Suppressor macrophage treated with lipopolysaccharide for 4 hours (primary cell): ENCODE measurements around the gene SMPD4.
"Not testable (repeated sequence)": the region's sequence is repeated elsewhere in the genome, so short reads cannot be mapped to it uniquely, and the experiment has no call there.

ENCODE experiments used
- DNase-seq: peaks from one replicate; pipeline ENCODE4 v3.0.0-alpha.2; 2020

The SMPD4 gene

DNA sequence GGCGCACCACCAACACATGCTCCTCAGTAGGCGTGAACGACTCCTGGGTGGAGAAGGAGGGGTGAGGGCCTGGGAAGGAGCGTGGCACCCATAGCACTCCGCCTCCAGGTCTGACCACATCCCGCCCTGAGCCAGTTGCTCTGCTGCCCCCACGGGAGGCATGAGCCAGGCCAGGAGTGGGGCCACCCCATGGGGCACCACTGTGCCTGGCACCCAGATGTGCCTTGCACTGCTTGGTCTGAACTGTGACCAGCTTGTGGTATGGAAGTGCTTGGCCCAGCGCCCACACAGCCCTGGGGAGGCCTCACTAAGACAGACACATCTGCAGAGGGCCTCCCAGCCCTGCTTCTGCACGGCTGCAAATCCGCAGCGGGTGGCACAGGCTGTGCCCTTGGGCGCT lies 24.0 kb downstream of the SMPD4 start:
- DNase-seq: not testable (repeated sequence)

DNA sequence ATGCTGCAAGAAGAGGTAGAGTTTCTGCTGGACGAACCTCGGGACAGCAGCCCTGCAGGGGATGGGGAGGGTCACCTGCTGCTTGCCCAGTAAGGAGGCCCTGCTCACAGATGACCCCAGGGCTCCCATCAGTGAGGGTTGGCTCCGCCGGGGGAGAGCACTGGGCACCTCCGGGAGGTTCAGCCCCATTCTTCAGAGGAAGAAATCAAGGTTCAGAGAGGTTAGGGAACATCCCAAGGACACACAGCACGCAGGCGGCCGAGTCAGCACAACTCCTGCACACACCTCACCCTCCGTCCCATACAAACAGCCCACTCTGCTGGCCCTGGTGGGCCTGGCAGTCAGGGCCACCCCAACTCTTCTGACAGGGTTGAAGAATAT lies 24.8 kb downstream of the SMPD4 start:
- no peak for DNase-seq

DNA sequence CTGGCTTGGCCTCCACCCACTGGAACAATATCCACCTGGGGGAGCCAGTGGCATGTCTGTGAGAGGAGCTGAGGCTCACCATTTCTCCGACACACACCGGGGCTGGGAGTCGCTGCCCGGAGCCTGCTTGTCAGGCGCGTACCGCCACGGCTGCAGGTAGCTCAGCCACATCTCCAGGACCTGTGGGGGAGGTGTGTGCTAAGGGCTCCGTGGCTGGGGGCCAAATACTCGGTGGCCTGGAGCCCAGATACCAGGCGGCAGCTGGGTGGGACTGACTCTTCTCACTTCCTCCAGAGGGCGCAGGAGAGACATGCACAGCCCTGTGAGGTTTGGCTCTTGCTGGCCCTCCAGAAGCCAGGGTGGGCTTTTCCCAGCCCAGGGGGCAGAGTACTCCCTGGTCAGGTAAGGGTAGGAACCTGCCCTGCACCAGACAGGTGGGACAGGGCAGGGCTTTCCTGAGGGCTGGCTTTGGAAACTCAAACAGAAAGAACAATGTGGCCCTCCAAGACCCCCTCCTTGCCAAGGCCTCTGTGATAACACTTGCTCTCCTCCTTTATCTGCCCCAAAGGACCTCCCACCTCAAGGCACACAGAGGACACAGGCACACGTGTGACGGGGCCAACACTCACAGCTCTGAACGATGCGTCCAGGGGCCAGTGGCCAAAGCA lies 25.3 kb downstream of the SMPD4 start:
- DNase-seq: peak; percentile 6

DNA sequence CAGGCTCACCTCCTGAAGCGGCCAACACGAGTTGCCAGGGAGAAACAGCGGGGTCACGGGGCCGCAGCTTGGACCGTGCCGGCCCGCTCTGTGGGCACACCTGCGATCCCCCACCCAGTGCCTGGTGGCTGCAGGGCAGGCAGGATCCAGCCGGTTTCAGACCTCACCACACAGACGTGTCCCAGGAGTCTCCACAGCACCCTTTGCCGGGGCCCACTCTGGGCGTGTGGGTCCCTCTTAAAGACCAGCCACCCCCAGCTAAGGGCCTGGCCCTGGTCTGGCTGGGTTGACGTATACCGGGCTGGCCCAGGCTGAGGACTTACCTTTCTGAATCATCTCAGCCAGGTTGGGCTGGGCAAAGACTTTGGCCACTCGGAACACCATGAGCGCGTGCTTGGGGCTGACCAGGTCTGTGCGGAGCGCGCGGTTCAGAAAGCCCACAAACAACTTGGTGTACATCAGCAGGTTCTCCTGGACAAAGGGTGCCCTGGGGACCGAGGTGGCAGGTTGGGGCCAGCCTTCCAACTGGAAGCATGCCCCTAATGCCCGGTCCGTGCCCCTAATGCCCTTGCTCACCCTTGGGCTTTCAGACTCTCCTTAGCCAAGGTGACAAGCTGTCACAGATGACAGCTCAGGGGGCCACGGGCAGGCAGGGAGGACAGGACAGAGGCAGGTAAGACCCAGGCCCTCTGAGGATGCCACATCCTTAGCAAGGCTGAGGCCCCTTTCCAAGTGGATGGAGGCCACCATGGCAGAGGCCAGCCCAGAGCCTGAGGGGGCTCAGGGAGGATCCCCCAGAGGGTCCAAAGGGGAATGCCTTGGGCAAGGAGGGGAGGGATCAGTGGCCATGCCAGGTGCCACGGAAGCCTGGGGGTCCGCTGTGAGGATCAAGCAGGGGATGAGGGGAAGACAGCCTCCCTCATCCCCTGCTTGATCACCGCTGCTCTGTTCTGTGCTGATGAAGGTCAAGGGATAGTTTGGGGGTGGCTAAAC lies 26.3 kb downstream of the SMPD4 start:
- no peak for DNase-seq

DNA sequence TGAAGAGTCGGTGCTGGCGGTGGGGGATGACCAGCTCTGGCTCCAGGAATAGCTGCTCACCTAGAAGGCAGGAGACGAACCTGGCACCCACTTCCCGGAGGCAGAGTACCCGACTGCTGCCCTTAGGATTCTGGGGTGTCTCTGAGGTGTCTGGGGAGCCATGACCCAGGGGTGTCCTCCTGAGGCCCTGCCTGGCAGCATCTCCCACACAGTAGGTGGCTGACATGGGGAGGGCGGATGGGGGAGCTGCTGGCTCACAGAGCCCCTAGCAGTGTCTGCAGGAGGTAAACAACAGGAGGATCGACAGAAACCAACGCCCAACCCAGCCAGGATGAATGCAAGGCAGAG lies 27.0 kb downstream of the SMPD4 start:
- DNase-seq: not testable (repeated sequence)

DNA sequence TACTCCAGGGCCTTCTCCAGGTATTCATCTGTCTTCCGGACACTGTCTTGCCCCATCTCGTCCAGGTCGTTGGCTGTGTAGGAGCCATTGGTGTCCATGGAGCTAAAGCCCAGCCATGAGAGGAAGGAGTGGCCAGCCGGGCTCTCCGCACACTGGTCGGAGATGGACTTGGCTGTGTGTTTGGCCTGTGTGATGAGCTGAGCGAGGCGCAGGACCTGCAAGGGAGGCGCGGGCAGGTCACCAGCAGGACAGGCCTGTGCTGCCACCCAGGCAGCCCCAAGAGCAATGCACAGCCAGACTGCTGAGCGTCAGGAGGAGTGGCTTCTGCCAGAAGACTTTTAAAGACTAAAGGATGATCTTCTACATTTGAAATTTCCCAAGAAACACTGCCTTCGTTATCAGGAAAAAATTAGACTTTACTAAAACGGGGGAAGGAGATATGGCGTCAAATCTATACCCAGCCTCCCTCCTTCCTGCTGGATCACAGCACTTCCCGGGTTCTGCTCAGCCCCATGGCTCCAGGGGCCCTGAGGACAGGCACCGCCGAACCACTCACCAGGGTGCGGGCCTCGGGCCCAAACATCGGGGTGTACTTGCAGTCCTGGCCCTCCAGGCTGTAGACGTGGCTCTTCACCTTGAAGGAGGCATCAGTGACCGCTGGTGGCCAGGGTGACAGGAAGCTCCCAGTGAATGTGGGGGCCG lies 27.5 kb downstream of the SMPD4 start:
- DNase-seq: not testable (repeated sequence)

DNA sequence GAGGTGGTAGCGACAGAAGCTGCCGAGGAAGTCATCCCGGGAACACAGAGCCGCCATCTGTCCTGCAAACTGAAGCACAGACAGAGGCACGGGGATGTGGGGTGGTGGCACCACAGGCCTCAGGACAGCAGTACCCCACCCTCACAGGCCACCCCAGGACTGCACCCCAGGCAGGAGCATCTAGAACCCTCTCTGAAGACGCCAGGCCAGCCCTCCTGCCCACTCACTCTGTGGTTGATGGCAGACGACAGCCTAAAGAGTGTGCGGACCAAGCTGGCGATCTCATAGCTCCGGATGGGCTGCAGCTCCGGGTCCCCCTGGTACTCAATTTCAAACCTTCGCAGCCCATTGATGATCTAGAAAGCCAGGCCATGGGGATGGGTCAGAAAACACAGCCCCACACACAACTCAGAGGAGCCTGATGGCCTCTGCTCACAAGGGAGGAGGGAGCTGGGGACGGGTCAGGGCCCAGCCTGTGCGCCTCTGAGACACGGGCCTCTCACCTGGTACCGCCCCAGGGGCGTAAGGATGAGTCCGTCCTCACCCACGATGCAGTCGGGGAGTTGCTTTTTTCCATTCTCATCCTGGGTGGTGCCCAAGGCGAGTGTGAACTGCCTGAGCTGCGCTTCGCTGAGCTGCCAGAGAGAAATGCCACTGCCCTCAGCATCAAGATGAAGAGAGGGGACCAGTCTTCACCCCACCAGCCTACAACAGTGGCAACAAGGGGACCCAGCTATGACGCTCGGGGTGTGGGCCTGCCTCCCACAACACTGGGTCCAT lies 28.4 kb downstream of the SMPD4 start:
- no peak for DNase-seq

DNA sequence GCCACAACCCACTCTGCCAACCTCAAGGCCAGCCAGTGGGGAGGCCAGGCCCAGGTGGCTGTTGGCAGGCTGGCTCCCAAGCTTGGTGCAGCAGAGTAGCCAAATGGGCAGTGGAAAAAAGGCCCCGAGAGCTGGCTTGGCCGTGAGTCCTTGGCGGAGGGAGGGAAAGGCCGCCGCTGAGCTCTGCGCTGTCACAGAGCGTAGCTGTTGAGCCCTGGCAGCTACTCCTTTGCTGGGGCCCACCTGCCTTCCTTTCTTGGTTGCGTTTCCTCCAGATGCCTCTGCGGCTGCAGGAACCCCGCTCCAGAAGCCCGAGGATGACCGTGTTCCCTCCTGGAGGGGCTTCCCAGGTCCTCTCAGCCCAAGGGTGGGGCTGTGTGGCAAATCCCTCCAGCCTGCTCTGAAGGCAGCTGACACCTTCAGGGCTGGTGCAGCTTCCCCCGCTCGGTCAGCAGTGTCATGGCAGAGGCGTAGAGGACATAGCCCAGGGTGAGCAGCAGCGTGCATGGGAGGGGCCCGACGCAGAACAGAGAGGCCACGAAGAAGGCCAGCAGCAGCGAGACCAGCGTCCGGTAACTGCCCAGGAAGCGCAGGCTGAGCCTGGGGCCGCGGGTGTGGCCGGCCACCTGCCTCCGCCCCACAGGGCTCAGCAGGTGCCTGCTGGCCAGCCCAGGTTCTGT lies 29.1 kb downstream of the SMPD4 start:
- DNase-seq: not testable (repeated sequence)

DNA sequence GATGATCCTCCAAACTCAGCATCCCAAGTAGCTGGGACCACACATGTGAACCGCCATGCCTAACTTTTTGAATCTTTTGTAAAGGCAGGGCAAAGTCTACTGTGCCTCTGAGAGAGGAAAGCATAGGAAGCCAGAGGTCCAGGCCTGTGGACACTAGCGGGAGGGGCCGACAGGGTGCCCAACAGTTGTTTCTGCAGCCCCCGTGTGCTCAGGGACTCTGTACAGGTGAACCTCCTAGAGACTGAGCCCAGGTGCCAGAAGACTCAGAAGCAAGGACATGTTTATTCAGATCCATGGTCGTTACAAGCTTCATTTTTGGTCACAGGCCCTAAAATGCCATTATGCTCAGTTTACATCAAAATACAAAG lies 30.3 kb downstream of the SMPD4 start:
- not testable (repeated sequence) for DNase-seq

DNA sequence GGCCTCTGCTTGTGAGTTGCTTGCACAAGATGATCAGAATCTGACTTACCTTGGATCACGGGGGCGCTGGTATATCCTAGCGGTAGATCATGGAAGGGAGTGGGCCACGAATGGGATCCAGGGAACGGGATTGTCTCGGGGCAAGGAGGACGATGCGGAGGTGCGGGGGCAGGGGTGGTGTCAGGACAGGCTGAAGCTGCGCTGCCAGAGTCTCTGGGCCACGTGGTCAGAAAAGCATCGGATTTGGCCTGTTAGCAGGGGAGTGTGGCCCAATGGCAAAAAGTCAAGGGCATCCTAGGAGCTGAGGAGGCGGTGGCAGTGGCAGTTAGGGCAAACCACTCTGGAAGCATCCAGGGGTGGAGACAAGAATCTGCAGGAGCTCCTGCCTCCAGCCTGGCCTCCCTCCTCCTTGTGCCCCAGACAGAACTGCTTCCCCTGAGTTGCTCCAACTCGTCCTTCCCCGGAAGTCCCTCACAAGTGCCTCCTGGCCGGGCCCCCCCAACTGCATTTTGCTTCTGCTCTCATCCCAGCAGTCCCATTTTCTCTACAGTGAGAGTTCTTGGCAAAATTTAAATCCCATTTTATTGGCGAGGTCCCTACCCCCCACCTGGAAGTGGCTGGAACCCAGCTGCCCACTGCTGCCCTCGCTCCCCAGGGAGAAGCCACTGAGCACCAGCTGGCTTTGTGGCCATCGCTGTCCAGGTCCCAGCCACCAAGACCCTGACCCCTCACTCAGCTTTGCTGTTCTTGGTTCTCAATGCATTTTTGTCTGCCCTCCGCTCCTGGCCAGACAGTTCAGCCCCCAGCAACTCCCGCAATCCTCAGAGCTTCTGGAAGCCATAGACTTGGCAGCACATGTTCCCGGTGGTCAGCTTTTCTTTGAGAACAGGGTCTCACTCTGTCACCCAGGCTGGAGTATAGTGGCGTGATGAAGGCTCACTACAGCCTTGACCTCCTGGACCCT lies 30.9 kb downstream of the SMPD4 start:
- no peak for DNase-seq

DNA sequence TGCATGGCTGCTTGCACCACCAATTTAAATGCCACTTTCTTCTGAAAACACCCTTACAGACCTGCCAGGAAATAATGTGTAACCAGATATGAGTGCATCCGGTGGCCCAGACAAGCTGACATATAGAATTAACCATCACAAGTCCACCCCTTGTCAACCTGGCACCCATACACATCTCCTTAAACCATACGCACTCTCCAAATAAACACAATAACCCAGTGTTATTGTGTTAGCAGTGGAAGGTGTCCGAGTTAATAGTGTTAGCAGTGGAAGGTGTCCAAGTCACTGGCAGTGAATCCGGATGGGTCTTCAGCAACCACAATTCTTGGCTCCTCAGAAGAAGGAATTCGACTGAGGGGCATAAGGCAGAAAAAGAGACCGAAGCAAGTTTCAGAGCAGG lies 32.9 kb downstream of the SMPD4 start:
- DNase-seq: not testable (repeated sequence)

DNA sequence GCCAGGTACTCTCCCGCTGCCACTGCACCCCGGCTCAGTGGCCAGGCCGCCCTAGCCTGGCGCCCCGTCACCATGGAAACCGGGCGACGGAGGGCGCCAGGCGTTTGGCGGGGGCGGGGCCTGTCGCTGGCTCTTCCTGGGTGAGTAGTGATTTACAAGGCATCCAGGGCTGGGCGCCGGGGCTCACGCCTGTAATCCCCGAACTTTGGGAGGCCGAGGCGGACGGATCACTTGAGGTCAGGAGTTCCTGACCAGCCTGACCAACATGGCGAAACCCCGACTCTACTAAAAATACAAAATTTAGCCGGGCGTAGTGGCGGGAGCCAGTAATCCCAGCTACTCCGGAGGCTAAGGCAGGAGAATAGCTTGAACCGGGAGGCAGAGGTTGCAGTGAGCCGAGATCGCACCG lies 36.4 kb downstream of the SMPD4 start, which contains the start of gene CCDC74B:
Gene CCDC74B (minus strand): TSS at position 107 of the 409 bp plus-strand sequence. CDS start 116 bp downstream, outside the sequence.
- peak; percentile 16 for DNase-seq

DNA sequence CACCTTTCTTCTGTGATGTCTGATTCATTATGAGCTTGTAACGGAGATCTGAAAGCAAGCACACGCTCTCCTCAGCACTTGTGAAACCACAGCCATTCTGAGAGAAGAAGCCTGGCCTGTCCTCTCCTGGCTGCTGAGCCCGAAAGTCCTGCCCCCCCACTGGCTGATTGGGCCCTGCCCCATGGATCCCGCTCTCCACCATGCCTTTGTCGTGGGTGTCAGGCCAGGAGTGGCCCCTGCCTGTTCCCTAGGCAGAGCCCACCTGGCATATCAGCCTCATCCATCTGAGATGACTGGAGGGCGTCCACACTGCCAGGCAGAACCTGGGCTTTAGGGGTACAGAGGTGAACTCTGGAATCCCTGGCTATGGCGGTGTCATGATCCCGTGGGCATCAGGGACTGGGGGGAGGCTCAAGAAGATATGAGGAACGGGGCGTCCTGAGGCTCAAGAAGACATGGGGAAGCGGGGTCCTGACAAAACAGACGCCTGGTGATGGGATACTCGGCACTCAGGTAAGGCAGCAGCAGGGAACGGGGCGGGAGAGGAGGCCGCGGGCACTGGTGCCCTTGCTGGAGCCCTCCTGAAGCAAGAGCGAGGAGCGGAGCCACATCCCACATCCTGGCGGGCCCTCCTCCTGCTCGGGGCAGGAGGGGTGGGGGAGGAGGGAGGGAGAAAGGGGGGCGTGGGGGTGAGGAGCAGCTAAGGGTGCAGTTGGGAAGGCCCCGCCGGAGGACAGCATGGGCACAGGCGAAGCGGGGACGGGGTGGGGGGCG lies 37.9 kb downstream of the SMPD4 start:
- not testable (repeated sequence) for DNase-seq

DNA sequence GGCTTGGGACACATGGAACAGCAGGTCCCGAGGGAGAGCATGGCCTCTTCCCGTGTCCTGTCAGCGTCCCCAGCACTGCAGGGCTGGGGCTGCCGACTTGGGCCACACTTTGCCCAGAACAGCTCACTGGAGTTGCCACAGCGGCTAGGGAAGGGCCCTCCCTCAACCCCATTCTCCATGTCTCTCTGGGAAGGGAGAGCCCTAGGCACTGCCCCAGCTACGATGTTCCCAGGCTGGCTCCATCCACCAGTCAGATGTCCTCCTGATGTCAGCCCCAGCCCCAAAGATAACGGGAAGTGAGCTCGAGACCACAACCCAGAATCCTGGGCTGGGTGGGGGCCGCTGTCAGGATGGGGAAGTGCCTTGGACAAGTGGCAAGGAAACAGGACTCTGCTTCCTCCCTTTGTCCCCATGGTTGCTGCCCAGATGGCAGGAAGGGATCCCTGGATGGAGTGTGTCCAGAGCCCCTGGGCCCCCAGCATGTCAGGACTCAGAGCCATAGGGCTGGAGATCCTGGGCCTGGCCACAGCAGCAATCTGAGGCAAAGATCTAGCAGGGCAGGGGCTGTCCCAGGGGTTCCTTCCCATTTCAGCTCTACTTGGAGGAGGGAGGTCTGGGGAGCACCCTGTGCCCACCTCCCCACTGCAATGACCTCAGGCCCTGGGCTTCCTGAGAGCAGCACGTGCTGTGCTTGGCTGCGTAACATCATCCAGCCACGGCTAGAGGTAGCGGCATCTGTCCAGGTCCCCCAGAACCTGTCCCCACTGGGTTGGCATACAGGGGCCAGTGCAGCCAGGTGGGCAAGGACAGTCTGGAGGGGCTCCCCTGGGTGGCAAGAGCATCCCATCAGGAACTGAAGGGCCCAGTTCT lies 38.8 kb downstream of the SMPD4 start:
- not testable (repeated sequence) for DNase-seq

DNA sequence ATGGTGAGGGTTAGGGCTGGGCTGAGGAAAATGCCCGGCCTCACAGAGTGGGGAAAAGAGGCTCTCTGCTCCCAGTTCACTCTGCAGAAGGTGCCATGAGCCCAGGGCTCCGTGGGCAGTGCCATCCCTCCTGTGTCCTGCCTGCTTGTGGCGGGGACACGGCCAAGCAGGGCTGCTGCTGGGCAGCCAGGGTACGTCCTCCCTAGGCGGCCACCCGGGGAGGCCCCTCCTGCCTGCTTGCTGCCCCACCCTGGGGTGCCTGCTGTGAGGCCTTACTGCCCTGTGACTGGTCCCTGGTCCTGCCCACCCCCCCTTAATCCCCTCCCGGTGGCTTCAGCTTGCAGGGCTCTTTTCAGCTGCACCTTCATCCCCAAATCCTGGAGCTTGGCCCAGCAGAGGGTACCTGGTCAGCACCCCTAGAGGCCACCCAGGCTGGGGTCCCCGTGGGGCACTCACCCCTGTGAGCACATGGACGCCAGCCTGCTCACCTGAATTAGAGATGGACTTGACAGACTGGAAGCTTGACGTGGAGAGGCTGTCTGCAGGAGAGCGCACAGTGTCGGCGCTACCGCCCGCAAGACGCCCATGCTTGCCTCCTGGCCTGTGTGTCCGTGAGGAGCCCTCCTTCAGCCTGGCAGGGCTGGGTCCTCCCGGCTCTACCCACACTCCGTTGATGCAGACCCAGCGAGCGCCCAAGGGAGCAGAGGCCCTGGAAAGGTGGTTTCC lies 39.6 kb downstream of the SMPD4 start:
- not testable (repeated sequence) for DNase-seq

DNA sequence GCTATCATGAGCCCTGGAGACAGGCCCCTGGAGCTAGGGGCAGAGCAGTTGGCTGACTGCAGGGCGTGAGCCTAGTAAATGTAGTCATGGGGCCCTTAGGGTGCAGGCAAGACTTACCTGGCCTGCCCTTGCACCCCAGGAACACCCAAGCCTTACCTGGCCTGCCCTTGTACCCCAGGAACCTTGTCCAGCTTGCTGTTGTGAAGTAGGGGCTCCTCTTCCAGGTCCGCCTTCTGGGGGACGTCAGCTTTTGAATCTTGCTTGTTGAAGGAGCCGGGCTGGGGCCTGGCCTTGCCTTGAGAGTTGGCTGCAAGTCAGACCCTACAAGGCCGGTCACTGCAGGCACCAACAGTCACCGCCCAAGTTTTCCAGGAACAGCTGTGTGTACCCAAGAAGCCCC lies 40.4 kb downstream of the SMPD4 start:
- not testable (repeated sequence) for DNase-seq

DNA sequence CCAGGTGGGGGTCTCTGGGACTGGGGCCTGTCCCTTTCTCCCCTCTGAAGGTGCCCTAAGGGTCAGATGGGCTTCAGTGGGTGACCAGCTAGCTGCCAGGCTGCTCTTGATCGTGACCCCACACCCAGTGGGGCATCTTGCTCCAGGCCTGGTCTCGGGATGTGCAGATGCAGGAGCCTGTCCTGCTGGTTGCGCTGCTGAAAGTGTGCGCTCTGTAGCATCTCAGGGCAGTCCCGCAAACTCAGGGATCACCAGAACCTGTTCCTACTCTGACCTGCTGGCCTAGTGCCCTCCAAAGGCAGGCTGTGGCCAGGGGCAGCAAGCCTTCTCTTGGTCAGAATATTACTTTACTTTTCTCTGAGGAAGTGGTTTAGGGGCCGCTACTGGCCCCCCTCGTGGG lies 40.9 kb downstream of the SMPD4 start:
- DNase-seq: not testable (repeated sequence)
